NCI-H69 (cell line): ENCODE measurements around the gene MAP2K2.
A peak's percentile ranks its signal among the peaks of the same experiment; 100 is the strongest.

ENCODE experiments used
- DNase-seq: peaks from one replicate; lab custom pipeline; 2025; lab: John Stamatoyannopoulos, UW

The MAP2K2 gene

GRCh38 chr19:4077800-4078684, 45.9 kb downstream of the MAP2K2 start:
- DNase-seq: peak; percentile 57

GRCh38 chr19:4077007-4077374, 46.9 kb downstream of the MAP2K2 start:
- no peak for DNase-seq

GRCh38 chr19:4075373-4075772, 48.5 kb downstream of the MAP2K2 start:
- DNase-seq: no peak

- no peak for DNase-seq
These were observed 52.3 kb downstream of the MAP2K2 start for GRCh38 chr19:4071610-4072009.

- DNase-seq: no peak
These were observed 54.5 kb downstream of the MAP2K2 start for GRCh38 chr19:4069331-4069959.

GRCh38 chr19:4068047-4068966, 55.6 kb downstream of the MAP2K2 start:
- peak; percentile 37 for DNase-seq

GRCh38 chr19:4067396-4068046, 56.4 kb downstream of the MAP2K2 start:
- DNase-seq: peak; percentile 78

- peak; percentile 90 for DNase-seq
These were observed 57.1 kb downstream of the MAP2K2 start, which contains the start of gene ZBTB7A for GRCh38 chr19:4066682-4067395. ZBTB7A (minus strand) TSS chr19:4066899; CDS start chr19:4055232, 11,667 bp downstream.

- no peak for DNase-seq
These were observed 57.7 kb downstream of the MAP2K2 start for GRCh38 chr19:4066176-4066606.

GRCh38 chr19:4065430-4066175, 58.3 kb downstream of the MAP2K2 start:
- DNase-seq: peak; percentile 99

GRCh38 chr19:4064496-4065260, 59.2 kb downstream of the MAP2K2 start:
- peak; percentile 66 for DNase-seq

GRCh38 chr19:4064149-4064495, 59.8 kb downstream of the MAP2K2 start:
- peak; percentile 42 for DNase-seq

GRCh38 chr19:4063369-4064148, 60.4 kb downstream of the MAP2K2 start:
- DNase-seq: no peak

GRCh38 chr19:4062419-4063368, 61.2 kb downstream of the MAP2K2 start:
- no peak for DNase-seq

- peak; percentile 61 for DNase-seq
These were observed 62.1 kb downstream of the MAP2K2 start for GRCh38 chr19:4061683-4062418.

GRCh38 chr19:4061178-4061682, 62.7 kb downstream of the MAP2K2 start:
- peak; percentile 60 for DNase-seq
